HL-60 (cell line): Measurements from ENCODE around the gene COBL.

ENCODE experiments used
- DNase-seq, 2 experiments: peaks; one replicate each; pipeline ENCODE4 v3.0.0-alpha.2; 2010 to 2020; ENCODE audit warnings: low read depth in 1 of 2, low spot score in 1 of 2
- H3K27ac ChIP-seq: fragments of 250-450 bp; sonication (Bioruptor Pico); replicated peaks from 2 replicates; pipeline ENCODE4 v1.5.1; 2020; ENCODE audit warnings: mild to moderate bottlenecking, moderate library complexity
- H3K27me3 ChIP-seq: fragments of 250-450 bp; sonication (Bioruptor Pico); 2 replicates; pipeline ENCODE4 v1.5.1; 2021; ENCODE audit warnings: mild to moderate bottlenecking, moderate library complexity; ENCODE audit not compliant: insufficient read depth, poor library complexity, severe bottlenecking
- H3K4me3 ChIP-seq: replicated peaks from 2 replicates; pipeline ENCODE4 v1.5.1; 2011; ENCODE audit warnings: mild to moderate bottlenecking, control low read depth, low read length; ENCODE audit not compliant: insufficient read depth
- GABPA ChIP-seq: IDR thresholded peaks from 2 replicates; pipeline ENCODE4 v1.6.1; 2012; ENCODE audit warnings: low read depth
- POLR2AphosphoS5 ChIP-seq: IDR thresholded peaks from 2 replicates; pipeline ENCODE4 v1.6.1; 2012; ENCODE audit warnings: low read depth
- REST ChIP-seq: IDR thresholded peaks from 2 replicates; pipeline ENCODE4 v1.6.1; 2012; ENCODE audit warnings: low read depth; ENCODE audit not compliant: insufficient replicate concordance
- SPI1 ChIP-seq: IDR thresholded peaks from 2 replicates; pipeline ENCODE4 v1.6.1; 2012; ENCODE audit warnings: low read depth, mild to moderate bottlenecking, borderline replicate concordance
- TF ChIP-seq, protein P1 (sequence below): IDR thresholded peaks from one replicate; pipeline ENCODE4 v1.5.1; 2011; ENCODE audit warnings: low read length, control low read depth, inconsistent platforms; ENCODE audit not compliant: insufficient read depth

COBL gene

GRCh38 chr7:51020944-51021343 lies 295.7 kb downstream of the COBL start:
- TF ChIP-seq REST (no peak), GABPA (no peak)
- no peaks in the 10 kb centered on the region for H3K27me3 ChIP-seq
- DNase-seq, result no peak
- no peak overlapping the region for H3K4me3 ChIP-seq
- no peak overlapping the region for H3K27ac ChIP-seq

- no peak overlapping the region for H3K27ac ChIP-seq
- no peak overlapping the region for H3K4me3 ChIP-seq
- H3K27me3 ChIP-seq, result no peaks in the 10 kb centered on the region
- TF ChIP-seq, protein P1, sequence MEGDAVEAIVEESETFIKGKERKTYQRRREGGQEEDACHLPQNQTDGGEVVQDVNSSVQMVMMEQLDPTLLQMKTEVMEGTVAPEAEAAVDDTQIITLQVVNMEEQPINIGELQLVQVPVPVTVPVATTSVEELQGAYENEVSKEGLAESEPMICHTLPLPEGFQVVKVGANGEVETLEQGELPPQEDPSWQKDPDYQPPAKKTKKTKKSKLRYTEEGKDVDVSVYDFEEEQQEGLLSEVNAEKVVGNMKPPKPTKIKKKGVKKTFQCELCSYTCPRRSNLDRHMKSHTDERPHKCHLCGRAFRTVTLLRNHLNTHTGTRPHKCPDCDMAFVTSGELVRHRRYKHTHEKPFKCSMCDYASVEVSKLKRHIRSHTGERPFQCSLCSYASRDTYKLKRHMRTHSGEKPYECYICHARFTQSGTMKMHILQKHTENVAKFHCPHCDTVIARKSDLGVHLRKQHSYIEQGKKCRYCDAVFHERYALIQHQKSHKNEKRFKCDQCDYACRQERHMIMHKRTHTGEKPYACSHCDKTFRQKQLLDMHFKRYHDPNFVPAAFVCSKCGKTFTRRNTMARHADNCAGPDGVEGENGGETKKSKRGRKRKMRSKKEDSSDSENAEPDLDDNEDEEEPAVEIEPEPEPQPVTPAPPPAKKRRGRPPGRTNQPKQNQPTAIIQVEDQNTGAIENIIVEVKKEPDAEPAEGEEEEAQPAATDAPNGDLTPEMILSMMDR, result no peak
- TF ChIP-seq GABPA, result no peak
- no peak for TF ChIP-seq REST
- TF ChIP-seq SPI1, result no peak
- TF ChIP-seq POLR2AphosphoS5, result no peak
- DNase-seq, result no peak
Measured at GRCh38 chr7:51019891-51020870, 296.4 kb downstream of the COBL start.

DNA sequence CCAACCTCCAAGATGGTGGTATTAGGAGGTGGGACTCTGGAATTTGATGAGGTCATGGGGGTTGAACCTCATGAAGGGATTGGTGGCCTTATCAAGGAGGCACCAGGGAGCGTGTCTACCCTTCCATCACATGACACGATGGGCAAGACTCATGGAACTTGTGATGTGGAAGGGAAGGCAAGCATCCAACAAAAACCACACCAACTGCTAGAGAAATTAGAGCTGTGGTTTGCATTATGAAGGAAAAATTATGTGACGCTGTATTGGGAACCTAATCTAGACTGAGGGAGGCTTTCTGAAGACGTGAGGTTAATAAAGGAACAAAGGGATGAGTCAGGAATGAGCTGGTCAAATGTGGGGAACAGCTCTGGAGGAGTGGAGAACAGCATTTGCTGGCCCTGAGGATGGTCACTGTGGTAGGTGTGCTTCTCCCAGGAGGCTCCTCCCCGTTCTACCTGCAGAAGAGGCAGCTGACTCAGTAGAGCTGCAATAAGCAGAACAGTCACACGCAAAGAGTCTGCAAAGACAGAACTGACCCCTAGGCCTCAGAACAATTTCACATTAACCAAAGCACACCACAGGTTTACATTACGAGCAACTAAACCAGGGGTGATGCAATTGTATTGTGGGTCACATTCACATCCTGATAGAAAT lies 297.3 kb downstream of the COBL start:
- Histone ChIP-seq H3K27me3 (no peaks in the 10 kb centered on the region), H3K27ac (no peak overlapping the region), H3K4me3 (no peak overlapping the region)
- no peak for DNase-seq
- TF ChIP-seq GABPA (no peak), POLR2AphosphoS5 (no peak), SPI1 (no peak), REST (no peak)
- TF ChIP-seq, protein P1, result no peak
